ENCODE results near the gene RBM44.

DNA sequence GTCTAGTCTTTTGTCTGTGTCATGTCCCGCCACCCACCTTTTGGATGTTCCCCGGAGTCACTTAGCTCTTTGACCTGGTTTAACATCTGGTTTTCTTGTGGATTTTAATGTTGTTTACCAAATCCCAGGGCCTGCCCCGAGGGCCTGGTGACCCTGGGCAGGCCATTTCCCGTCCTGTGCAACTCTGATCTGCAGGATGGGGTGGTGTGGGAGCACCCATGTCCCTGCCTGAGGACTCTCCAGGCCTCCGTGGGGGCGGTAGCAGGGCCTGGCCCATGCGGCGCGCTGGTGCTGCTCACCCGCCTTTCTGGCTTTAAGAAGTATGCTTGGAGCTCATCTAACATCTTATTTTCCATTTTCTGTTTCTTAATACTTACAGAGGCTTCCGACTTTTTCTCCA, 71.5 kb downstream of the RBM44 start:
- TF ChIP-seq, protein P1, sequence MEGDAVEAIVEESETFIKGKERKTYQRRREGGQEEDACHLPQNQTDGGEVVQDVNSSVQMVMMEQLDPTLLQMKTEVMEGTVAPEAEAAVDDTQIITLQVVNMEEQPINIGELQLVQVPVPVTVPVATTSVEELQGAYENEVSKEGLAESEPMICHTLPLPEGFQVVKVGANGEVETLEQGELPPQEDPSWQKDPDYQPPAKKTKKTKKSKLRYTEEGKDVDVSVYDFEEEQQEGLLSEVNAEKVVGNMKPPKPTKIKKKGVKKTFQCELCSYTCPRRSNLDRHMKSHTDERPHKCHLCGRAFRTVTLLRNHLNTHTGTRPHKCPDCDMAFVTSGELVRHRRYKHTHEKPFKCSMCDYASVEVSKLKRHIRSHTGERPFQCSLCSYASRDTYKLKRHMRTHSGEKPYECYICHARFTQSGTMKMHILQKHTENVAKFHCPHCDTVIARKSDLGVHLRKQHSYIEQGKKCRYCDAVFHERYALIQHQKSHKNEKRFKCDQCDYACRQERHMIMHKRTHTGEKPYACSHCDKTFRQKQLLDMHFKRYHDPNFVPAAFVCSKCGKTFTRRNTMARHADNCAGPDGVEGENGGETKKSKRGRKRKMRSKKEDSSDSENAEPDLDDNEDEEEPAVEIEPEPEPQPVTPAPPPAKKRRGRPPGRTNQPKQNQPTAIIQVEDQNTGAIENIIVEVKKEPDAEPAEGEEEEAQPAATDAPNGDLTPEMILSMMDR (conservative IDR thresholded peaks at IDR 0.05; ENCODE audit: low read depth, low read length), result no peak
- no peak for TF ChIP-seq EZH2 (IDR thresholded peaks at IDR 0.05; ENCODE audit: low read length, unreplicated experiment)
